ENCODE data around the gene SNX22.

The SNX22 gene

DNA sequence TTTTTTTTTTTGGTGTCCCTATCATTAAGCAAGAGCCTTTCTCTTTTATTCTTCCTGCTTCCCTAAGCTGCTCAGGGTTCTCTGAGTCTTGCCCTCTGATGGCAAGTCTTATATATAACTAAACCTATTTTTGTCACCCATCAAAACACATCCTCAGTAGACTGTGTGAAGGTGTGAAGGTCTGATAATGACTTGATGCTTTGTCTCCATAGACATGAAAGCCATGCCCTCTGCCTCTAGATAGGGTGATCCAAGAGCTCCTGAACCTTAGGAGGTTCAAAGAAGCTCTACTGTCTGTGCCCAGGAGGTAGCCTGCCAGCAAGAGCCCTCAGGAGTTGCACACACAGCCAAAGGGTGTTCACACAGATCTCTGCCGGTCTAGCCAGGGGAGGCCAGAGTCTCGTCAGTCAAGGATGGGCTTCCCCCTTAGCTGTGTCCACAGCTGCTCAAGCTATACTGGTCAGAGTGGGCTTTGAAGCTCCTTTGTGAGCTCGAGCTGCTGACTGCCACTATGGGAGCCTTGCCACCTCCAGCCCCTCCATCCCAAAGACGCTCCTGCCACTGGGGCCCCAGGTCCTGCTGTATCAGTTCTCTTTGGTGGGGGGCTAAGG lies 13.1 kb upstream of the SNX22 start:
- Histone ChIP-seq H3K9ac (ENCODE audit: low read length) (no peak overlapping the region), H3K27ac (ENCODE audit: low read depth, low read length) (no peak overlapping the region), H3K4me3 (ENCODE audit: low read length) (no peak overlapping the region), H3K27me3 (ENCODE audit: control insufficient read depth, insufficient read depth, low read length) (no peaks in the 10 kb centered on the region), H3K36me3 (ENCODE audit: control insufficient read depth, insufficient read depth, low read length) (peaks cover 43% of the 10 kb centered on the region), H3K4me1 (ENCODE audit: control insufficient read depth, insufficient read depth, low read length) (peaks cover 4% of the 10 kb centered on the region)

DNA sequence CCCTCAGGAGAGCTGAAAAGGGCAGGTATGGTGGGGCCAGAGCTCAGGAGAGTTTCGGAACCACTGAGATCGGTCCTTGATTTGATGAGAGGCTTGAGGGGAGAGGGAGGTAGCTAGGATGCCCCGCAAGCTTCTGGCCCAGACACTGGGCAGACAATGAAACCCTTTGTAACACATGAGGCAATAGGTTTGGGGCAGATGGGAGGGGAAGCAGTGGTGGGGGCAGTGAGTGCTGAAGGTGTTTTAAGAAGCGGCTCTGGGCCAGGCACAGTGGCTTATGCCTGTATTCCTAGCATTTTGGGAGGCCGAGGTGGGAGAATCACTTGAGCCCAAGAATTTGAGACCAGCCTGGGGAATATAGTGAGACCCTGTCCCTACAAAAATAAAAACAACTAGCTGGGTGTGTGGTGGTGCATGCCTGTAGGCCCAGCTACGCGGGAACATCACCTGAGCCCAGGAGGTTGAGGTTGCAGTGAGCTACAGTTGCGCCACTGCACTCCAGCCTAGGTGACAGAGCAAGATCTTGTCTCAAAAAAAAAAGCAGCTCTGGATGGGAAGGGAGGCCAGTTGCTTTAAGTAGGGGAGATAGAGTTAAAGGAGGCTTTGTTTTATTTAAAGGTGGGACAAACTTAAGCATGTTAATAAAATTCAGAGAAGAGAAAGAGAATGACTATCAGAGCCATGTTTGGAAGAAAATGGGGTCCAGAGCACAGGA lies 9.6 kb upstream of the SNX22 start:
- Histone ChIP-seq H3K27ac (ENCODE audit: low read depth, low read length) (no peak overlapping the region), H3K27me3 (ENCODE audit: control insufficient read depth, insufficient read depth, low read length) (no peaks in the 10 kb centered on the region), H3K4me1 (ENCODE audit: control insufficient read depth, insufficient read depth, low read length) (no peaks in the 10 kb centered on the region), H3K4me3 (ENCODE audit: low read length) (no peak overlapping the region), H3K36me3 (ENCODE audit: control insufficient read depth, insufficient read depth, low read length) (peaks cover 24% of the 10 kb centered on the region), H3K9ac (ENCODE audit: low read length) (no peak overlapping the region)

DNA sequence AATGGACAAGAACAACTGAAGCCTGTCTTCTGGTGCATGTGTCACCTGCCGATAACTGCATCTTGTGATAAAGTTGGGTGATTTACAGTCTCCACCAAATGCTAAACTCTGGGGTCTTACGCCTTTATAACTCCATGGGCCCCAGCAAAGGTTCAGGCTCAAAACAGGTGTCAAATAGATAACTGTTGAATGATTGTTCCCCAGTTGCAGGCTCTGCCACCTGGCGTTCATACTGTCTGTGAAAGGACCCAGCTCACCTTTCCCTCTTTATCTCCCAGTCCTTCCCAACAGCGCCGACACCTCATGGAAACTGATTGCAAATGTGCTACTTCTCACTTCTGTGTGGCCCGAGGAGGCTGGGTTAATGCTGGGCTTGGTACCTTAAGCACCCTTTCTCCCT lies 8.3 kb upstream of the SNX22 start:
- Histone ChIP-seq H3K36me3 (ENCODE audit: control insufficient read depth, insufficient read depth, low read length) (peaks cover 14% of the 10 kb centered on the region), H3K4me3 (ENCODE audit: low read length) (no peak overlapping the region), H3K9ac (ENCODE audit: low read length) (no peak overlapping the region), H3K4me1 (ENCODE audit: control insufficient read depth, insufficient read depth, low read length) (no peaks in the 10 kb centered on the region), H3K27me3 (ENCODE audit: control insufficient read depth, insufficient read depth, low read length) (no peaks in the 10 kb centered on the region), H3K27ac (ENCODE audit: low read depth, low read length) (no peak overlapping the region)

- H3K4me3 ChIP-seq (ENCODE audit: low read length): no peak overlapping the region
- H3K9ac ChIP-seq (ENCODE audit: low read length): no peak overlapping the region
- peaks cover 9% of the 10 kb centered on the region for H3K36me3 ChIP-seq (ENCODE audit: control insufficient read depth, insufficient read depth, low read length)
- no peaks in the 10 kb centered on the region for H3K27me3 ChIP-seq (ENCODE audit: control insufficient read depth, insufficient read depth, low read length)
- no peaks in the 10 kb centered on the region for H3K4me1 ChIP-seq (ENCODE audit: control insufficient read depth, insufficient read depth, low read length)
- no peak overlapping the region for H3K27ac ChIP-seq (ENCODE audit: low read depth, low read length)
Observed at GRCh38 chr15:64144192-64144564, 7.4 kb upstream of the SNX22 start.

- Histone ChIP-seq H3K4me1 (ENCODE audit: control insufficient read depth, insufficient read depth, low read length) (no peaks in the 10 kb centered on the region), H3K27me3 (ENCODE audit: control insufficient read depth, insufficient read depth, low read length) (no peaks in the 10 kb centered on the region), H3K9ac (ENCODE audit: low read length) (no peak overlapping the region), H3K4me3 (ENCODE audit: low read length) (no peak overlapping the region), H3K27ac (ENCODE audit: low read depth, low read length) (no peak overlapping the region), H3K36me3 (ENCODE audit: control insufficient read depth, insufficient read depth, low read length) (peaks cover 9% of the 10 kb centered on the region)
Observed at GRCh38 chr15:64144565-64145281, 6.8 kb upstream of the SNX22 start.

DNA sequence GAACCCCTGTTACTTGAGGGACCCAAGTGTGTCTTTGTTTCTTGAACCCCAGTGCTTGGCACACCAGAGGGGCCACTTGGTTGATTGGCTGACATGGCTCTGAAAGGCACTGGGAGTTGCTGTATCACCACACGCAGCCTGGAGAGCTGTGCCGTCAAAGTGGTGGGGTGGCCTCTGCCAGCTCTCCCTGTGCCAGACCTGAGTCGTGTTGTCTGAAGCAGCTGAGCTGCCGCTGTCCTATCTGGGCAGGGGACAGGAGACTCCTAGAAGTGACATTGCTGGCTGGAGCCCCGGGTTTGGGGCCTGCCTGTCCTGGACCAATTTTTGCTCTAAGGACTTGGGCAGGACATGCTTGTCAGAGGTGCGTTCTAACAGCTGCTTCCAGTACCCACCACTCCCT lies 5.5 kb upstream of the SNX22 start:
- H3K4me3 ChIP-seq (ENCODE audit: low read length): no peak overlapping the region
- H3K27ac ChIP-seq (ENCODE audit: low read depth, low read length): no peak overlapping the region
- H3K27me3 ChIP-seq (ENCODE audit: control insufficient read depth, insufficient read depth, low read length): no peaks in the 10 kb centered on the region
- H3K4me1 ChIP-seq (ENCODE audit: control insufficient read depth, insufficient read depth, low read length): no peaks in the 10 kb centered on the region
- H3K36me3 ChIP-seq (ENCODE audit: control insufficient read depth, insufficient read depth, low read length): peaks cover 9% of the 10 kb centered on the region
- no peak overlapping the region for H3K9ac ChIP-seq (ENCODE audit: low read length)

DNA sequence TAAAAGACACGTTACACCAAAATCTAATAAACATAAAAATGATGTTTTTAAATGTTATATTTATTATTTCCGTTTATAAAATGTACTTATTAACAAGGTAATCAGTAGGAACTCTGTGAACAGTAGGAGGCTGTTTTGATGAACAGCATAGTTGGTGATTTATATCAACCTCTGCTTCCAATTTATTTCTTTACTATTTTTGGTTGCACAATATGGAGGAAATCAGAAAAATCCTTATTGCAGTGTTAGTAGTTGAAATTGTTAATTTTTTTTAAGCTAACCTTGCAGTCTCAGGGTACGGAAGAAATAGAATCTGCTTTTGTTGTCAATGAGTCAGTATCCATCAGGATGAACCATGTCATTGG lies 5.0 kb upstream of the SNX22 start:
- no peak overlapping the region for H3K27ac ChIP-seq (ENCODE audit: low read depth, low read length)
- H3K27me3 ChIP-seq (ENCODE audit: control insufficient read depth, insufficient read depth, low read length): no peaks in the 10 kb centered on the region
- no peak overlapping the region for H3K4me3 ChIP-seq (ENCODE audit: low read length)
- peaks cover 9% of the 10 kb centered on the region for H3K36me3 ChIP-seq (ENCODE audit: control insufficient read depth, insufficient read depth, low read length)
- H3K9ac ChIP-seq (ENCODE audit: low read length): no peak overlapping the region
- H3K4me1 ChIP-seq (ENCODE audit: control insufficient read depth, insufficient read depth, low read length): no peaks in the 10 kb centered on the region

- Histone ChIP-seq H3K27ac (ENCODE audit: low read depth, low read length) (no peak overlapping the region), H3K4me3 (ENCODE audit: low read length) (no peak overlapping the region), H3K9ac (ENCODE audit: low read length) (no peak overlapping the region), H3K4me1 (ENCODE audit: control insufficient read depth, insufficient read depth, low read length) (no peaks in the 10 kb centered on the region), H3K36me3 (ENCODE audit: control insufficient read depth, insufficient read depth, low read length) (peaks cover 6% of the 10 kb centered on the region), H3K27me3 (ENCODE audit: control insufficient read depth, insufficient read depth, low read length) (no peaks in the 10 kb centered on the region)
Observed at GRCh38 chr15:64146885-64147681, 4.4 kb upstream of the SNX22 start.

- H3K36me3 ChIP-seq (ENCODE audit: control insufficient read depth, insufficient read depth, low read length): peaks cover 6% of the 10 kb centered on the region
- H3K27ac ChIP-seq (ENCODE audit: low read depth, low read length): no peak overlapping the region
- no peak overlapping the region for H3K4me3 ChIP-seq (ENCODE audit: low read length)
- H3K27me3 ChIP-seq (ENCODE audit: control insufficient read depth, insufficient read depth, low read length): peaks cover 7% of the 10 kb centered on the region
- peaks cover 2% of the 10 kb centered on the region for H3K4me1 ChIP-seq (ENCODE audit: control insufficient read depth, insufficient read depth, low read length)
- H3K9ac ChIP-seq (ENCODE audit: low read length): no peak overlapping the region
Observed at GRCh38 chr15:64148168-64148567, 3.4 kb upstream of the SNX22 start.

DNA sequence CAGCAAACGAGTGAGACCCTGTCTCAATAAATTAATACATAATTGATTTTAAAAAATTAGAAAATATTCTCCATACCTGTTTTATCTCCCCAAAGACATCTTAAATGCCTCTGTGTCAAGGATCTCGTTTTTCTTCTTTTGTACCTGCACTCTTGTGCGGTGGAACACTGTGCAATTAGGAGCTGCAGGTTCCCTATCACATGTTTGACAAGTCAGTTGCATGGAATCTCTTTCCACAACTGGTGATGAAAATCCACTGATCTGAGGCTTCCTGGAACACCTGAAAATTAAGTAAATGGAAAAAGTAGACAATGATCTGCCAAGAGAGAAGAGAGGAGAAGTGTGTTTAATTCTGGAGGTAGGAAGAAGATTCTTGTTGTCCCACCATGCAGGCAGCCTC lies 3.0 kb upstream of the SNX22 start:
- Histone ChIP-seq H3K36me3 (ENCODE audit: control insufficient read depth, insufficient read depth, low read length) (peaks cover 2% of the 10 kb centered on the region), H3K4me3 (ENCODE audit: low read length) (no peak overlapping the region), H3K4me1 (ENCODE audit: control insufficient read depth, insufficient read depth, low read length) (peaks cover 2% of the 10 kb centered on the region), H3K9ac (ENCODE audit: low read length) (no peak overlapping the region), H3K27ac (ENCODE audit: low read depth, low read length) (no peak overlapping the region), H3K27me3 (ENCODE audit: control insufficient read depth, insufficient read depth, low read length) (peaks cover 8% of the 10 kb centered on the region)

DNA sequence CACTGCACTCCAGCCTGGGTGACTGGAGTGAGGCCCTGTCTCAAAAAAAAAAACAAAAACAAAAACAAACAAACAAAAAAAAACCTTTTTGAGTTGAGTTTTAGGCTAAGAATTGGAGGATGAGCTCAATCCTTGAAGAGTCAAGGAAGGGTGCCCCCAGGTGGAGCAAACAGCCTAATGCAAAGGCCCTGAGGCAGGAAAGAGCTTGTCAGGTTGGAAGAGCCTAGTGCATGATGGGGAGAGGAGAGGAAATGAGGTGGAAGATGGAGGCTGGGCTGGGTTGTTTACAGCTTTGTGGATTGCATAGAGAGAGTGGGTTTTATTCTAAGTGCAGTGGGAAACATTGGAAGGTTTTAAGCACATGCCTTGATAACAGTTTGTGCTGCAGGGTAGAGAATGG lies 2.1 kb upstream of the SNX22 start:
- H3K27me3 ChIP-seq (ENCODE audit: control insufficient read depth, insufficient read depth, low read length): peaks cover 8% of the 10 kb centered on the region
- no peak overlapping the region for H3K27ac ChIP-seq (ENCODE audit: low read depth, low read length)
- H3K9ac ChIP-seq (ENCODE audit: low read length): no peak overlapping the region
- H3K4me3 ChIP-seq (ENCODE audit: low read length): no peak overlapping the region
- H3K4me1 ChIP-seq (ENCODE audit: control insufficient read depth, insufficient read depth, low read length): peaks cover 4% of the 10 kb centered on the region
- H3K36me3 ChIP-seq (ENCODE audit: control insufficient read depth, insufficient read depth, low read length): no peaks in the 10 kb centered on the region

DNA sequence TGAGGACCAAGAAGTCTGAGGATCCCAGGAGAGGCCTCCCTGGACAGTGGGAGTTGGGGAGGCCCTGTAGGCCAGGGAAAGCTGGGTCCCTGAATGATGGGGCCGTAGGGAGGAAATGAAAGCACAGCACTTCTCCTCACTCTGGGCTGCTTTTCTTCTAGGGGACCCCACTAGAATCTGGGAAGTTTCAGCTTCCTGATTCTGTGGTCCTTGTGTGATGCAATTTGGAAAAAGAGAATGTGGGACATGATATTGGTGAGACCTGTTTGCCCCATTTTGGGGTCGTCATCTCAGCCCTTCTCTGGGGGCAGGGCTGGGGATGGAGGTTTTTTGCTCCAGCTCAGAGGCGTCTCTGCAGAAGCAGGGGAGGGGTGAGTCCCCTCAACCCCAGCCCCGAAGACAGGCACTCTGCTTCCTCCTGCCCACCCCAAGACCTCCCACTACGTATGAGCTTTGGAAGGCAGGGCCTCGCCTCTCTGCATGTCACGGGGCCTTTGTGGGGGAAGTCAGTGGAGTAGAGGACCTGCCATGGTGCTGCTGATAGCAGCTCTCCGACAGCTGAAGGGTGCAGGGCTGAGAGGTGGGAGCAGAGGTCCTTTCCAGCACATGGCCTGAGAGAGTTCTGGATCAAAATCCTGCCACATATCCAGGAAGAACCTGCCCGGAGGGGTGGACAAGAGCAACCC lies 1.5 kb upstream of the SNX22 start:
- H3K27ac ChIP-seq (ENCODE audit: low read depth, low read length): no peak overlapping the region
- peaks cover 8% of the 10 kb centered on the region for H3K27me3 ChIP-seq (ENCODE audit: control insufficient read depth, insufficient read depth, low read length)
- no peak overlapping the region for H3K4me3 ChIP-seq (ENCODE audit: low read length)
- peaks cover 4% of the 10 kb centered on the region for H3K4me1 ChIP-seq (ENCODE audit: control insufficient read depth, insufficient read depth, low read length)
- H3K9ac ChIP-seq (ENCODE audit: low read length): no peak overlapping the region
- no peaks in the 10 kb centered on the region for H3K36me3 ChIP-seq (ENCODE audit: control insufficient read depth, insufficient read depth, low read length)

Measured in rectal smooth muscle tissue (tissue), 1 donor.